ENCODE results near the gene TMEM174.
"Not testable (repeated sequence)": the region's sequence is repeated elsewhere in the genome, so short reads cannot be mapped to it uniquely, and the experiment has no call there.

The TMEM174 gene

DNA sequence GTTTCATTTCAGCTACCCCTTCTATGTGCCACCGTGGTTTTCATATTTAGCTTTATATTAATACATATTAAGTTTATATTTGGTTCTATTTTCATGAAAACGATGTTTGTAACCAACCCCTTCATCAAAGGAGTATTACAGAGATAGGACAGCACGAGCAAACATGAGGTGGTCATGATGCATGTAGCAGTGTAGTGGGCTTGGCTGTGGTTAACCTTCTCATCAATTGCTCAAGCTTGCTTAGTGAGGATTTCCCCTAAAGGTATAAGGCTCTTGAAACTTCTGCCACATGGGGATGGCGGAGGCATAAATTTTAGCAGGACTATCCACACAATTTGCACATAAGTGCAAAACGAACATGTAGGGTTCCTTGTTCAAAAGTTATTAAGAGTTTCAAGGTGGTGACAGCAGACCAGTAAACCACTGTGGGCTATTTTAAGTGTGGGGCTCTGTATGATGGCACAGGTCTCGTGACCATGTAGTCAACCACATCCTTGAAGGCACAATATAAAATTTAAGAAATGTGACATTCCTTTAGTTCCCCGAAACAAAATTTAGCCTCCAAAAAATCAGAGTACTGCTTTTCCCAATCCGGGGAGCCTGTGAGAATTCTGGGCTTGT lies 24.8 kb downstream of the TMEM174 start:
- no peak for DNase-seq

DNA sequence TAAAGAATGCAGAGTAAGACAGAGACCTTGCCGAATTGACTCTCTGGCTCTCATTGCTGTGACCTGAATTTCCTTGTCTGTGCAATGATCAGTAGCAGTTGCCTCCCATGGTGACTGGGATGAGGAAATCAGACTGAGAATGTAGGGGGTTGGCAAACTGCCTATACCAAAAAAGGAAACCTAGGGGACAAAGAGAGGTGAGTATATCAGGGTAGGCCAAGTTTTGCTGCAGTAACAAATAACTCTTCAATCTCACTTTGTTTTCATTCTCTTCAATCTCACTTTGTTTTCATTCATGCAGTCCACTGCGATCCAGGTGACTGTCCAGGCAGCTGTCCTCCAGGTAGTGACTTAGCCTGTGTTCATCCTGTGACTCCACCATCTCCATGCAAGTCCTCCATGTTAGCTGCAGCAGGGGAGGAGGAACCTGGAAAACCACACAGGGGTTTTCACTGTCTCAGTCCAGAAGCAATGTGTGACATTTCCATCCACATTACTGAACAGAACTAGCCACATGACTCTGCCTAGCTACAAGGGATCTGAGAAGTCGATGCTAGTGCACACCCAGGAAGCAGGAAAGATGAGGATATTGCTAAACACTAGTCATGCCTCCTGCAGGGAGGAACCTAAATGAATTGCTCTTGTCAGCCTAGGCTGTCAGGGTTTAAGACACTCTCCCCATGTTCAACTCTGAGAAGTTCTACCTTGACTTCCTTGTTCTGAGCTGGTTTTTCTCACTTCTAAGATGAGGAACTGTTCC lies 26.0 kb downstream of the TMEM174 start:
- no peak for DNase-seq

DNA sequence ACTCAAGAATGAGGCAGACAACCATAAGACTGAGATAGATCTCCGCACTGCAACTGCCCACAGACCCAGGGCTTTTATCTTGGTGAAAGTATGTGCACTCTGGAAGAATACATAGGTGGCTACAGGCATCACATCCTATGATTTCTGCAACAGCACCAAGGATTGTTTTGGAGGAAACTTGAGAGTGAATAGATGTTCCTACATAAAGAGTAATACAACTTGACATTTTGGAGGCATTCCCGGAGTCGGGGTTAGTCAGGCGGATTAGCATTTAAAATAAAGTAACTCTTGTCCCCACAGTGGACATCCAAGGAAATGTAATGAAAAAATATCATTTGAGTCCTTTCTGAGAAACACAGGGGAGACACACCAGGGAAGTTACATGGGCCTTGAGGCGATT lies 26.7 kb downstream of the TMEM174 start:
- DNase-seq = no peak

DNA sequence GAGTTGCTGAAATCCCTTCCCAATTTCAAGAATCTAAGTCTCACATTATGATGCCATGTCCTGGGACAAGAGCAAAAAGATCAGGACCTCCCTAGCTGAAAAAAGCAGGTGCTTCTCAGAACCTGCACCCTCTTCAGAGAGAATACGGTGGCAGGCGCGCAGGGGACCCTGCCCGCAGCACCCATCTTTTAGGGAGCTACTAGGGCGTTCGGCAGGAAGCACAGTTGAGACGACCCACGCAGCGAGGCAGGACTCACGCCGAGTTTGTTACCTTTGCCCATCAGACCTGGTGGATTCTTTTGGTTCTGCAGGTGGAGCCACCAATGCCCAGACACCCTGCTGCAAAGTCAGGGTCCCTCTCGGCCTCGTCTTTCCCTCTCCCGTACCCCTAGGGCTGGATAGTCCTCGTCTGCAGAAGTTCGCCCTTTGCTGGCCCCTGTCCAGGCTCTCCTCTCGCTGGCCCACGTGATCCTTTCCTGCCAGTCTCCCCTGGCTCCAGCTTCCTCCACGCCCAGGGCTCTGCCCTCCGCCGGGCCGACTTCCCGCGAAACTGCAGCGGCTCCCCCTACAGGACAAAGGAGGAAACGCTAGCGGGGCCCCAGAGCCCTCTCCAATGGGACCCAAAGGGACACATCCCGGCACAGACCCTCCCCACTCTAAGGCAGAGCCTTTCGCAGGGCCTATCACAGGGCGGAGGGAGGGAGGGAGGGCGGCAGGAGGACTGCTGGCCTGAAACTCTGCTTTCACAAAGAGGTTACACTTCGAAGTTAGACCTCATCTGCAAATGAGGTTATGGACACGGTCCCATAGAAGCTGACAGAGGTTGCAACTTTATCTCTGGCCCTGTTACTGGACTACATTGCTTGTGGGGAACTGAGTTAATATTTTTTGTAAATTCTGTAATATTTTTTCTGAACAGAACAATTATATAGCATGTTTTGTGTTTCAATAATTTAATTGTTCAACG lies 28.8 kb downstream of the TMEM174 start:
- DNase-seq = no peak

DNA sequence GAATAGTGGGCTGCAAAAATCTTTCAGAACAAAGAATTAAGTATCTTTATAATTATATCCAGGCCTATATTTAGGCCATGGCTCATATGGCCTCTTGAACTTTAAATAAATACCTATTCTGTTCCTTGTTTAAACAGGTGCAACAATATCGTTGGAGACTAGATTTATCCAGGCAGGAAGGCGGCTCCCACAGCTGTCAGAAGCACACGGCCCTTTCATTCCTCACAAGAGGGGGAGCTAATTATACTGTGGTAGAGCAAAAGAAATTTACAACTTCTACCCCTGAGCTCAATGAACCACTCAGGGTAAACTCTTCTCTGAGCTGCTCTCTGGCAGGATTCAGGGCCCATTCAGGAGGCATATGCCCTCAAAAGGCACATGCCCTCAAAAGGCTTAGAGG lies 31.3 kb downstream of the TMEM174 start:
- no peak for DNase-seq

DNA sequence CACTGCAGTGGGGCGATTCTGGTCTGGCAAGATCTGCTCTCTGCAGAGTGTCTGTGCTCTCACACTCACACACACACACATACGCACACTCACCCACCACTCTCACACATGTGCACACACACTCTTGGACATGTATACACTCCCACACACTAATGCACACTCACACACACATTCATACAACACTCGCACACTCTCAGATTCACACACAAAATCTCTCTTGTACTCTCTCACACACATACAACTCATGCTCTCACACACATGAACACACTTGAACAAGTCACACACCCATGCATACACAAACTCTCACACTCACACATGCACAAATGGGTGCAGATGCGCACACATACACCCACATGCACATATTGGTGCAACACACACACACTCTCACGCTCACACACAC lies 31.7 kb downstream of the TMEM174 start:
- no peak for DNase-seq

DNA sequence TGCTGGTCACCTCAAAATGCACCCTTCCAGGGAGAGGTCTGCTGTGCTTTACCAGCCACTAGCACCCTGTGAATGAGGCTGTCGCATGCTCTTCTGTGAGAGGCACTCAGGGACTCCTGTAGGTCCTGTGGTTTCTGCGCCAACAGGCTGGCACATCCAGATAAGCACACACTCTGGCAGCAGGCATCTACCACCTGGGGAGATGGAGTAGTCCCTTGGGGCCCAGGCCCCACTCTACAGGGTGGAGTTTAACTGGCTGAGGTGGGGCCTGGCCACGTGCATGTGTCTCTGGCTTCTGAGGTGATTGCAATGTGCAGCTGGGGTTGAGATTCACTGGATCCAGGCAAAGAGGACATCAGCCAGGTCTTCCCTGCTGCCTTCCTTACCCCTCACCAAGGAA lies 32.3 kb downstream of the TMEM174 start:
- no peak for DNase-seq

DNA sequence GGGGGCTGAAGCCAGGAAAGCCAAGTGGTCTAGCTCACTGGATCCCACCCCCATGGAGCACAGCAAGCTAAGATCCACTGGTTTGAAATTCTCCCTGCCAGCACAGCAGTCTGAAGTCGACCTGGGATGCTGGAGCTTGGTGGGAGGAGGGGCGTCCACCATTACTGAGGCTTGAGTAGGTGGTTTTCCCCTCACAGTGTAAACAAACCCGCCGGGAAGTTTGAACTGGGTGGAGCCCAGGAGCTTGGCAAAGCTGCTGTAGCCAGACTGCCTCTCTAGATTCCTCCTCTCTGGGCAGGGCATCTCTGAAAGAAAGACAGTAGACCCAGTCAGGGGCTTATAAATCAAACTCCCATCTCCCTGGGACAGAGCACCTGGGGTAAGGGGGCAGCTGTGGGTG lies 34.2 kb downstream of the TMEM174 start:
- DNase-seq = not testable (repeated sequence)

DNA sequence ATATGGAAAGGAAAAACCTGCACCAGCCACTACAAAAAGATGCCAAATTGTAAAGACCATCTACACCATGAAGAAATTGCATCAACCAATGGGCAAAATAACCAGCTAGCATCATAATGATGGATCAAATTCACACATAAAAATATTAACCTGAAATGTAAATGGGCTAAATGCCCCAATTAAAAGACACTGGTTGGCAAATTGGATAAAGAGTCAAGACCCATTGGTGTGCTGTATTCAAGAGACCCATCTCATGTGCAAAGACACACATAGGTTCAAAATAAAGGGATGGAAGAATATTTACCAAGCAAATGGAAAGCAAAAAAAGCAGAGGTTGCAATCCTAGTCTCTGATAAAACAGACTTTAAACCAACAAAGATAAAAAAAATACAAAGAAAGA lies 36.1 kb downstream of the TMEM174 start:
- DNase-seq = not testable (repeated sequence)

DNA sequence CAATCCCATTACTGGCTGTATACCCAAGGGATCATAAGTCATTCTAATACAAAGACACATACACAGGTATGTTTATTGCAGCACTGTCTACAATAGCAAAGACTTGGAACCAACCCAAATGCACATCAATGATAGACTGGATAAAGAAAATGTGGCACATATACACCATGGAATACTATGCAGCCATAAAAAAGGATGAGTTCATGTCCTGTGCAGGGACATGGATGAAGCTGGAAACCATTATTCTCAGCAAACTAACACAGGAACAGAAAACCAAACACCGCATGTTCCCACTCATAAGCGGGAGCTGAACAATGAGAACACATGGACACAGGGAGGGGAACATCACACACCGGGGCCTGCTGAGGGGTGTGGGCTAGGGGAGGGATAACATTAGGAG lies 39.7 kb downstream of the TMEM174 start:
- DNase-seq = not testable (repeated sequence)

DNA sequence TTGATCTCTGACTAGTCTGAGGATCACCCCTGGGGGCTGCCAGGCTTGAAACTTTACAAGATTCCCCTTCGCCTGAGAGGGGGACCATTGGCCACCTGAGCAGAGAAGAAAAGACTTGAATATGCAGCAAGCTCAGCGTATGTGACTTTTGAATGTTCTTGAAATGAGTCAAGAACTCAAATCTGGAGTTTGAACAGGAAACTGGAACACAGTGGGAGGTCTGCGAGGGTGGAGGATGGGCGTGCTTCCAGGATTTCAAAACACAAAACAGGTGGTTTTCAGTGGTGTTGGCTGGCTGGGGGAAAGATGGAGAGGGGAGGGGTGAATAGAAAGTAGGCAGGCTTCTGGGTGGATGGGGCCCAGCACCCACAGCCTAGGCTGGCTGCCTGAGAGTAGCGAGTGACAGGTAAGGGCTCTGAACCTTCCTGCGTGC lies 40.6 kb downstream of the TMEM174 start:
- DNase-seq = no peak

DNA sequence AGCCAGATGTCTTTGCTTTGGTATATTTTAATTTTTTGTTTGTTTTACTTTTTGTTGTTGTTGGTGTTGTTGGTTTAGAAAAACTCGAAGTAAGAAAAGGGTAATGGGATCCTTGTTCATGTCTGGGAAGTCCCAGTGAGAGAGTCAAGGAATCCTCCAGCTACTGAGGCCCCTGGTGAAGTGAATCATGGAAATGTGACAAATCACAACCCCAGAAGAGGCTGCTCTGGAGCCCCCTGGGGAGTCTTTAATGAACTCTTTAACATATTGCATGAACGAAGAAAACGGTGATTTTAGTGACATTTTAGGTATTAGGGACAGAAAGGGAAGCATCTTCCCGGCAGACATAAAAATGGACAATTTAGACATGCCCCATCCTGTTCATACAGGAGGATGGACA lies 41.3 kb downstream of the TMEM174 start:
- no peak for DNase-seq

DNA sequence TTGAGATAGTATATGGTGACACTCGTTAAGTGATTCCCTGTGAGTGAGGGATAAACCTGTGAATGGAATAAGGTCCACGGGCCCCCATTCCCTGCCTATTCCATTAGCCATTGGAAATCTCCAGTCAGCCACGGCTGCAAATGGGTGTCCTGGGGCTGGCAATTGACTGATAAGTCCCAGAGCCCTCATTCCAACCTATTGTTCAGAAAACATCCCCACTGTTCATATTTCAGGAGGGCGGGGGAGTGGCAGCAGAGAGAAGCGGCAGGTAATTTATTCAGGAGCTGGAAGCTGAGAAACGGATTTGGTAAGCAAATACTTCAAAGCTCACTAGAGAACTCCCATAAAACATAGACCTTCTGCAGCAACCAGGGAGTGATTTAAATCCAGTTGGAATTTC lies 42.0 kb downstream of the TMEM174 start:
- DNase-seq = no peak

DNA sequence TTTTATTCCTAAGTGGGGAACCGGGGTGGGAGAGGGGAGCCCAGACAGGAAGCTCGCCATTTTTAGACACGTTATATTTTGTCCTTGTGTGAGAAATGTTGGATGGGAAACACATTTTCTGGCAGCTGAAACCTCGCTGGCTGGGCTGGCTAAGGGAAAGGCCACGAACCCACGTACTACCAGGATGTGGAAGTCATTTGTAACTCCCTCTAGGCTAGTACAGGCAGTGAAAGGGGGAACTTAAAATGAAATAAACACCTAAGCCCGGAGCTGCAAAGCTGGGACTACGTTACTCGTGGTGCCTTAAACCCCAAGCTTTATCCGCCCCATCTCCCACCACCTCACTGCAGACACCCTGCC lies 42.5 kb downstream of the TMEM174 start:
- no peak for DNase-seq

DNA sequence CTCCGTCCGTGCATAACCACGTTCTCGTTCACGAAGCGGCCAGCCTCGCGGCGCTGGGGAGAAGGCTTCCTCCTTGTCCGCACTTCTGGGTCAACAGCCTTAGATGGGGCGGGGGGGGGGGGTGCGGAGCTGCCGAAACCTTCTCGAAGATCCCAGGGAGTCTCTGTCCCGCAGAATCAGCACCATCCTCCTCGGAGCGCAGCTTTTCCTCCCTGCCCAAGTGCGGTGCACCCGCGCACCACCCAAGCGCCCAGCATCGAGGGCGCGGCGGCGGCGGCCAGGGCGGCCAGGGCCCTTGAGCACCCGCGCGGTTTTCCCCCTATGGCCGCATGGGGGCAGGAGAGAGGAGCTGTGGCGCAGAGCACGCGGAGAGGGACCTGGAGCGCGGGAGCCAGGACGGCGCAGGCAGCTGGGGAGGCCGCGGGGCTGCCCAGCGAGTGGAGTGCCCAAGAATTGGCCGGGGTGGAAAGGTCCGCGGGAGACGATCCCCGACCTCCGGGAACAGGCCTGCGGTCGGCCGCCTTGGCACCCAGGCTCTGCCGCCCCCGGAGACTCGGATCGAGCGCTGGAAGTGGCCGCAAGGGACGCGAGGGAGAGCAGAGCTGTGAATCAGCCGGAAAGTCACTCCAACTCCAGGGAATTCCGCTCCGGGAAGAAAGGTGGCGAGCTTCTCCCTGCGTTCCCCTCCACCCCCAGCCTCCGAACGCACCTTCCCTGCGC lies 43.1 kb downstream of the TMEM174 start:
- DNase-seq = no peak

DNA sequence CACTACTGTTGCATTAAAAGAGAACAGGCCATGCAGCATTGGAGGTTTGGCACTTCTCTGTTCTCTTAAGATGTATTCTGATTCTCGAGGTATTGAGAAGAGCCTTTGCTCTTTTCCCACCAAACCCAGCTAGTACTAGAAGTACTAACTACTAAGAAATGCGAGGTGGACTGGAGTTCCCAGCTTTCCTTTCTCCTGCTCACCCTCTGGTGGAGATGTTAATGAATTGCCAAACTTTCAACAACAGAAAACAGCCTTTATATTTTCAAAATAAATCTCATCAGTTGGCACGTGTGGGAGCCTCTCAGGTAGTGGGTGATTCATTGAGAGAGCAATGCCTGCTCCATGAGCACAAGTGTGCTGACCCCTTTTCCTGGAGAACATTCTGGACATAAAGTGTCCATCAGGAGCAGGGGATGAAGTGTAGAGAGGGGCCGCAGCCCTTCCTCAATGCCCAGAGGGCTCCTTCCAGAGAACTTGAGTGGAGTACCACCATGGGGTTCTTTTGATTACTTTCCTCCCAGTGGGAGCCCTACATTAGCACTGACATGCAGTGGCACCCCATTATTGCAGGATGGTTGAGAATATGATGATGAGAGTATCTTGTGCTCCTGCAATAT lies 45.7 kb downstream of the TMEM174 start:
- DNase-seq = no peak

DNA sequence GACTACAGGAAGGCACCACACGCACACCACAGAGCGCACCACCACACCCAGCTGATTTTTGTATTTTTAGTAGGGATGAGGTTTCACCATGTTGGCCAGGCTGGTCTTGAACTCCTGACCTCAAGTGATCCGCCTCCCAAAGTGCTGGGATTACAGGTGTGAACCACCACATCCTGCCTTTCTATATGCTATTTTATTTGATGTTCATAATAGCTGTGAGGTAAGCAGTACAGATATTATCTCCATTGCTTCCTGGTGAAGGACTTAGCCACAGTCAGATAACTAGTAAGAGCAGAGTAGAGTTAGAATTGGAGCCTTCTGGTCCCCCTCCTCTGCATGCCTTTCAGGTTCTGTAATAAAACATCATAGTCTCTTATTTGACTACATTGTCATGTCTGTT lies 46.3 kb downstream of the TMEM174 start:
- DNase-seq = not testable (repeated sequence)

DNA sequence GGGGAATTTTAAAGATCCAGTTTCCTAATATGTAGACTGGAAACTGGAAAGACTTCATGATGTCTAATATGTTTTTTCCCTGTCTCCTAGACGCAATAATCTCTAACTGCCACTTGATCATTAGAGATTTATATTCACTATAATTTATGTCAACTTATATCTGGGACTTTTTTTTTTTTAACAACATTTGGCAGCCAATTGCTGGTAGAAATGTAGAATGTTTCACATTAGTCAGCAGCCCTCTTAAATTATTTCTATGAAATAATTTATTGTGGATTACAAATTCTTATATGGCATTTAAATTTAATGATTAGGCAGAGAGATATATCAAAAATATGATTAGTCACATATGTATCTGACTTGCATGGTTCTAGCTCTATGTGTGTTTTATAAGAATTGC lies 48.2 kb downstream of the TMEM174 start:
- DNase-seq = no peak

DNA sequence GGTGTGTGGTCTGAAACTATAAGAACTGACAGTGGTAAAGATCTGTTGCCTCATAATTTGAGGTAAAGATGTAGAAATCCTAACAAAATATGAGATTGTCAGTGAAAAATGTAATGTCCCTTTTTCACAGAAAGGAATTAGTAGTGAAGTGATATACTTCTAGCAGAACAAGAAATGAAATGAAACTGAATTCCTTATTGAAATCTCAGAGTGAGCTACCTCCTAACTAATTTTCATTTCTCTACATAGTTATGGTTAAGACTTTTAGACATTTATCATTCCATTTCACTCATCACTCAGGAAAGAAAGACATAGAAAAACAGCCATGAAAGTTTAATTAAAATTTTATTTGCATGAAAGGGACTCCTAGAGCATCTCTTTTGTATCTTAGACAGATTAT lies 48.7 kb downstream of the TMEM174 start:
- DNase-seq = no peak

DNA sequence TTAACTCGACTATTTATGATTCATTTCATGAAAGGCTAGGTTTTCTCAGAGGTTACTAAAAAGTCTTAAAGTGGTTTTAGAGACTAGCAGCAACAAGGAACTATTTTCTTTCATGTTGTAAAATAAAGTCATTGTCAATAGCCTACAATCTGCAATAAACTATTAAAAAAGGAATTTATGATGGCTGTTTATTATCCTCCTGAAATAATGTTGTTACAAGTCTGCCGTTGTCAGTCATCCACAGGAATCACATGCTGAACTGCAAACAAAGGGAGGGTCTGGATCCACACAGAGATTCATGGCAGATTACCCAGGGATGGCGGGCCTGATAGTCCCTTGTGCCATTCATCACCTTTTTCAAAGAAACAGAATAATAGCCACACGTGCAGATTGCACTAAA lies 49.2 kb downstream of the TMEM174 start:
- DNase-seq = no peak
